ENCODE results near the gene SORCS3.

SORCS3 gene

DNA sequence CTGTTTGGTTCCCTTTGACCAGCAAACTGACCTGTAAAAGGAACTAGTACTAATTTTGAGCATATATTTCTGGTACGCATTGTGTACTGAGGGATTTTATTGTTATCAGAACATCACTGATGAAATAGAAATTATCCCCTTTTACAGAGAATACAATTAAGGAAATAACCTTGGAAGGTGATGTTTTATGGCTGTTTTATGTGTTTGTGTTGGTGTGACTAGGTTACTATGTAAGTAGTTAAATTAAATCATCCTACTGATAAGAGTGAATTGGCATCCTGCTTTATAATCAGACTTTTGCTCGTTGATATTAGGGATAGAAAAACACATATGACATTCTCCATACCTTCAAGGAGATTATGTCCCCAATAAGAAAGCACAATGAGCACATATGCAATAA lies 596.6 kb downstream of the SORCS3 start:
- no peak overlapping the region for H3K27ac ChIP-seq (replicated peaks)
- no peak for TF ChIP-seq POLR2AphosphoS5 (IDR thresholded peaks at IDR 0.05; ENCODE audit: low read depth)
- no peak for TF ChIP-seq SPI1 (IDR thresholded peaks at IDR 0.05; ENCODE audit: borderline replicate concordance, low read depth)
- TF ChIP-seq, protein P1, sequence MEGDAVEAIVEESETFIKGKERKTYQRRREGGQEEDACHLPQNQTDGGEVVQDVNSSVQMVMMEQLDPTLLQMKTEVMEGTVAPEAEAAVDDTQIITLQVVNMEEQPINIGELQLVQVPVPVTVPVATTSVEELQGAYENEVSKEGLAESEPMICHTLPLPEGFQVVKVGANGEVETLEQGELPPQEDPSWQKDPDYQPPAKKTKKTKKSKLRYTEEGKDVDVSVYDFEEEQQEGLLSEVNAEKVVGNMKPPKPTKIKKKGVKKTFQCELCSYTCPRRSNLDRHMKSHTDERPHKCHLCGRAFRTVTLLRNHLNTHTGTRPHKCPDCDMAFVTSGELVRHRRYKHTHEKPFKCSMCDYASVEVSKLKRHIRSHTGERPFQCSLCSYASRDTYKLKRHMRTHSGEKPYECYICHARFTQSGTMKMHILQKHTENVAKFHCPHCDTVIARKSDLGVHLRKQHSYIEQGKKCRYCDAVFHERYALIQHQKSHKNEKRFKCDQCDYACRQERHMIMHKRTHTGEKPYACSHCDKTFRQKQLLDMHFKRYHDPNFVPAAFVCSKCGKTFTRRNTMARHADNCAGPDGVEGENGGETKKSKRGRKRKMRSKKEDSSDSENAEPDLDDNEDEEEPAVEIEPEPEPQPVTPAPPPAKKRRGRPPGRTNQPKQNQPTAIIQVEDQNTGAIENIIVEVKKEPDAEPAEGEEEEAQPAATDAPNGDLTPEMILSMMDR (IDR thresholded peaks at IDR 0.05; ENCODE audit: insufficient read depth, low read length), result no peak
- TF ChIP-seq GABPA (IDR thresholded peaks at IDR 0.05; ENCODE audit: low read depth), result no peak
- TF ChIP-seq, protein P2, sequence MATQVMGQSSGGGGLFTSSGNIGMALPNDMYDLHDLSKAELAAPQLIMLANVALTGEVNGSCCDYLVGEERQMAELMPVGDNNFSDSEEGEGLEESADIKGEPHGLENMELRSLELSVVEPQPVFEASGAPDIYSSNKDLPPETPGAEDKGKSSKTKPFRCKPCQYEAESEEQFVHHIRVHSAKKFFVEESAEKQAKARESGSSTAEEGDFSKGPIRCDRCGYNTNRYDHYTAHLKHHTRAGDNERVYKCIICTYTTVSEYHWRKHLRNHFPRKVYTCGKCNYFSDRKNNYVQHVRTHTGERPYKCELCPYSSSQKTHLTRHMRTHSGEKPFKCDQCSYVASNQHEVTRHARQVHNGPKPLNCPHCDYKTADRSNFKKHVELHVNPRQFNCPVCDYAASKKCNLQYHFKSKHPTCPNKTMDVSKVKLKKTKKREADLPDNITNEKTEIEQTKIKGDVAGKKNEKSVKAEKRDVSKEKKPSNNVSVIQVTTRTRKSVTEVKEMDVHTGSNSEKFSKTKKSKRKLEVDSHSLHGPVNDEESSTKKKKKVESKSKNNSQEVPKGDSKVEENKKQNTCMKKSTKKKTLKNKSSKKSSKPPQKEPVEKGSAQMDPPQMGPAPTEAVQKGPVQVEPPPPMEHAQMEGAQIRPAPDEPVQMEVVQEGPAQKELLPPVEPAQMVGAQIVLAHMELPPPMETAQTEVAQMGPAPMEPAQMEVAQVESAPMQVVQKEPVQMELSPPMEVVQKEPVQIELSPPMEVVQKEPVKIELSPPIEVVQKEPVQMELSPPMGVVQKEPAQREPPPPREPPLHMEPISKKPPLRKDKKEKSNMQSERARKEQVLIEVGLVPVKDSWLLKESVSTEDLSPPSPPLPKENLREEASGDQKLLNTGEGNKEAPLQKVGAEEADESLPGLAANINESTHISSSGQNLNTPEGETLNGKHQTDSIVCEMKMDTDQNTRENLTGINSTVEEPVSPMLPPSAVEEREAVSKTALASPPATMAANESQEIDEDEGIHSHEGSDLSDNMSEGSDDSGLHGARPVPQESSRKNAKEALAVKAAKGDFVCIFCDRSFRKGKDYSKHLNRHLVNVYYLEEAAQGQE (IDR thresholded peaks at IDR 0.05; ENCODE audit: insufficient replicate concordance, low read depth), result no peak
- H3K4me3 ChIP-seq (replicated peaks; ENCODE audit: insufficient read depth, low read length), result no peak overlapping the region
- DNase-seq (ENCODE audit: low read depth in 1 of 2, low spot score in 1 of 2), result no peak
- no peaks in the 10 kb centered on the region for H3K27me3 ChIP-seq (ENCODE audit: insufficient read depth, poor library complexity, severe bottlenecking)

DNA sequence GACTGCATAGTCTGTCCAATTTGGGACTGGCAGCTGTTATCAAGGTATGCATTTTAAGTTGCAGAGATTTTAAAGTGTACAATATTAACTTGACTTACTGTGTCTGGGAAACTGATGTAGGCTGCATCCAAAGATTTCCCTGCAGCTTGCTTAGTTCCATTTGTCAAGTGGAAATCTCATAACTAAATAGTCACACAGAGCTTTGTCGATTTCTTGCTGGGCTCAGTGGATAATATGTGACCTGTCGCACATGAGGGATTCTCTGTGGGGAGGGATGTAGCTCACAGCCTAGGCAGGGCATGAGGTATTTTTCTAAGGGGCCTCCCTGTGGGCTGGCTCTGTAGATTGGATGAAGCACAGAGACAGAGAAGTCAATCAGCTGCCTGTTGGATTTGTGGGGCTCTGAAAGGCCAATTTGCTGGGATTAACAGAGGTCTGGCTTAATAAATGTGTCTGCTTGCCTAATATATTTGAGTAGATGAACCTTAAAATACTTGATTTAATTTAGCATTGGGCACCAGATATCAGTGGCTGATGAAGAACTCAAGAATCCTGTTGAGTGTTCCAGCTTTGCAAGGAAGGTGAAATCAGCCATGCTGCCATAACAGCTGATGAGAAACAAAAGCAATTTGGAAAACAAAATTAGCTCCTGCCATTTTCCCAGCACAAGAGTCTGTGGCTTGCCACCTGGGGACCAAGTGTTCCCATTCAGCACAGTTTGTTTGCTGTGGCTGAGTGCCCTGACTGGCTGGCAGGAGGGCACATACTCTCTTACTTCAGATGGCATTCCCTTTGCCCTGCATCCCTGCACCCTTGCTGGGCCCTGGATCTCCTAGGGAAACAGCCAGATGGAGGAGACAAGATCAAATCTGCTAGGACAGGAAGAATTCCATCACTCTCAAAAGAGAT lies 598.5 kb downstream of the SORCS3 start:
- DNase-seq (ENCODE audit: low read depth in 1 of 2, low spot score in 1 of 2), result no peak

DNA sequence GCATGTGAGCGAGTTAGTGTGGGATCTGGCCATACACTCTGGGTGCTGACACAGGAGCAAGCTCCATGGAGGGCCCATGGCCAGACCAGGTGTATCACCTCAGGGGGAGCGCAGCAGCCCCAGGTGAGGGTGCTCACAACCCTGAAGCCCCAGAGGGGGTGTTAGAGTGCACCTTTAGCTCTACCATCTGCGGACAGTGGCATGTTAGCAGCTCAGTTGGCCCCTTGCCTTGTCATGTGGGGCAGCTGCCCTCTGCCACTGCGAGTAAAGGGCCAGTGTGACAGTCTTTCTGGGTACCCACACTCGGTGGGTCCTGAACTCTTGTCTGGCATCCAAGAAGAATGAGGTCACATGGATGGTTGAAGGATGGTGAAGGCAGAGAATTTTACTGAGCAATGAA lies 600.2 kb downstream of the SORCS3 start:
- DNase-seq (ENCODE audit: low read depth in 1 of 2, low spot score in 1 of 2), result no peak
- TF ChIP-seq POLR2AphosphoS5 (IDR thresholded peaks at IDR 0.05; ENCODE audit: low read depth) (no peak), GABPA (IDR thresholded peaks at IDR 0.05; ENCODE audit: low read depth) (no peak), SPI1 (IDR thresholded peaks at IDR 0.05; ENCODE audit: borderline replicate concordance, low read depth) (no peak)
- TF ChIP-seq, protein P2 (IDR thresholded peaks at IDR 0.05; ENCODE audit: insufficient replicate concordance, low read depth), result no peak
- TF ChIP-seq, protein P1 (IDR thresholded peaks at IDR 0.05; ENCODE audit: insufficient read depth, low read length), result no peak
- no peak overlapping the region for H3K27ac ChIP-seq (replicated peaks)

More for the DNA sequence above, 598.5 kb downstream of the SORCS3 start:
- H3K27me3 ChIP-seq (ENCODE audit: insufficient read depth, poor library complexity, severe bottlenecking), result no peaks in the 10 kb centered on the region
- H3K4me3 ChIP-seq (replicated peaks; ENCODE audit: insufficient read depth, low read length), result no peak overlapping the region
- no peak for TF ChIP-seq GABPA (IDR thresholded peaks at IDR 0.05; ENCODE audit: low read depth)
- TF ChIP-seq SPI1 (IDR thresholded peaks at IDR 0.05; ENCODE audit: borderline replicate concordance, low read depth), result no peak
- TF ChIP-seq, protein P1 (IDR thresholded peaks at IDR 0.05; ENCODE audit: insufficient read depth, low read length), result no peak
- no peak for TF ChIP-seq POLR2AphosphoS5 (IDR thresholded peaks at IDR 0.05; ENCODE audit: low read depth)
- TF ChIP-seq, protein P2 (IDR thresholded peaks at IDR 0.05; ENCODE audit: insufficient replicate concordance, low read depth), result no peak
- H3K27ac ChIP-seq (replicated peaks), result no peak overlapping the region

More for the DNA sequence above, 600.2 kb downstream of the SORCS3 start:
- Histone ChIP-seq H3K27me3 (ENCODE audit: insufficient read depth, poor library complexity, severe bottlenecking) (no peaks in the 10 kb centered on the region), H3K4me3 (replicated peaks; ENCODE audit: insufficient read depth, low read length) (no peak overlapping the region)

Measured in HL-60 (cell line).